ENCODE measurements around the gene HHAT.

HHAT gene

DNA sequence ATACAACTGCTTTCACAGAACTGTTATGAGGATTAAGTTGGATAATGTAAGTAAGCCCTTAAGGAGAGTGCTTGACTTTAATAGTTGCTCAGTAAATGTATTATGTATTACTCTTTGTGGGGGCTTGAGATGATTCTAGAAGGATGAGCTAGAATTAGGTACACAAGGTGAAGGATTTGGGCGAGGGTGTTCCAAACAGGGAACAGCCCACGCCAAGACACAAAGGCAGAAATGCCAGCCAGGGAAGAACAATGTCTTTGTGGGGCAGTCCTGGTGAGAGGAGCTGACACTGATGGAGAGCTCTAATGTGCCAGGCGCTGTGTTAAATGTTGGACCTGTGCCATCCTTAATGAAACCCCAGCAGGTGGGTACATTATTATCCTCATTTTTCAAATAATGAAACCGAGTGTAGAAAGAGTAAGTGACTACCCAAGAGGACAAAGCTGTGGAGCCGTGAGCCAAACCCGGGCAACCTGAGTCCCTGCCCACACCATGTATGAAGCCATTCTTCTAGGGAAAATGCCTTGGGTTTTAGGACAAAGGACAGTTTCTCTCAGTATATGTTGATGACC, 362.4 kb downstream of the HHAT start:
- no peak for DNase-seq

DNA sequence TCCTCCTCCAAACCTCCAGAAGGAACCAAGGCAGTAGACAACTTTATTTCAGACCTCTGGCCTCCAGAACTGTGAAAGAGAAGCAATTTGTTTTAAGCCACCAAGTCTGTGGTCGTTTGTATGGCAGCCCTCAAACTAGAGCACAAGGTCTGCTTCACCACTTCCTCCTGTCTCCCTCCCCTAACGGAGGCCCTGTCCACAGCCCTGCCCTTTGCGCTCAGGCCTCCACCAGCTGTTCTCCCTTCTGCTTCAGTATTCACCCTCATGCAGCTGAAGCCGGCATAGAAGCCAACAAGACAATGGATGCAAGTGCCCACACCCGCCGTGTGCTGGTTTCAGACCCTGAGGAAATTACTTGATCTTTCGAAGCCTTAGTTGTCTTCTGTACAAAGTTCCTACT, 364.1 kb downstream of the HHAT start:
- DNase-seq: no peak

DNA sequence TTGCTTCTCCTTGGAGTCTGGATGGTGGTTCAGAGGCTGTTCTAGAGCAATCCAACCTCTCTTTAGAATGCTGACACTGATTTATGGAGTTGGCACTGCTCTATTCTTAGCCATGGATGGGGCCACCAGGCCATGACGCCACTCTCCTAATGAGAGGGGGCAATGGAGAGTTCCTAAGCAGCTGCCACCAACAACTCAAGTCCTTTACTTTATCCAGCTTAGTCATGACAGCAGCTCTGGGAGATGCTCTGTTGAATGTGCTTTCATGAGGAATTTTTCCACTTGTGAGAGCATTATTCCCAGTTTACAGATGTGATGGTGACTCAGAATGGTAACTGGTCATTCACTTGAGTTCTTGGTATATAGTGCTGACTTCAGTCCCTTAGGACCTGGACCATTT, 366.3 kb downstream of the HHAT start:
- peak; percentile 81 to 82 for DNase-seq

DNA sequence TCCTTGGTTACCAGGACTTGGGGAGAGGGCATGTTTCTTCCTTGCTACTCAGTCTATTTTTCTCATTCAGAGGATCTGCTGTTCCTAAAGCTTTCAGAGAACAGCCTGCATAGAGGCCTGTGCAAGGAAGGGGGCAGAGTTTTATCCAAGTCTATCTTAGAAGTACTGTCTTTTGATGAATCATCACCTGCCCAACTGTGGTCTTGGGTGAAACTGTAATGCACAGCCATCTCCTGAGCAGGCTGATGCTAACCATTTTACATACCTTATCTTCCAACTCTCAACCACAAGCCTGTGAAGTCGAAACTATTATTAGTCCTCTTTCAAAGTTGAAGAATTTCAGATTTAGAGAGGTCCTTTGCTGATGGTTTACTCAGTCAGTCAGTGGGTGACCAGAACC, 368.0 kb downstream of the HHAT start:
- DNase-seq: peak in 1 of 2 experiments; percentile 8

DNA sequence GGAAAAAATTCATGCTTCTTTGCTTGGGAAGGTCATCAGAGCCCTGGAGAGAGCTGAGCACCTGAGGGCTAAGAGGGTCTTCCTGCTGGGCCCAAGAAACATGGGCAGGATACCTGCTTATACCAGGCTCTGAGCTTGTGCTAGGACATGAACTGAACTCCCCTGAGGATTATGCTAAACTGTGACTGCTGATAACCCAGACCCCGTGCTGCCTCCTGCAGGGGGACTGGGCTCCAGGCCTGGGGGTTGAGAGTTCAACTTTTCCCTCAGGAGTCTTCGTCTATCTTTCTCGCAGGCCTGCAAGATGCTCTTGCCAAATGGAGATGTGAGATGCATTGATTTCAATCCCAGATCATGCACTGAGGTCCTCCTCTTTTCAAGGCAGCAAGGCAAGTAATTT, 368.5 kb downstream of the HHAT start:
- no peak for DNase-seq

DNA sequence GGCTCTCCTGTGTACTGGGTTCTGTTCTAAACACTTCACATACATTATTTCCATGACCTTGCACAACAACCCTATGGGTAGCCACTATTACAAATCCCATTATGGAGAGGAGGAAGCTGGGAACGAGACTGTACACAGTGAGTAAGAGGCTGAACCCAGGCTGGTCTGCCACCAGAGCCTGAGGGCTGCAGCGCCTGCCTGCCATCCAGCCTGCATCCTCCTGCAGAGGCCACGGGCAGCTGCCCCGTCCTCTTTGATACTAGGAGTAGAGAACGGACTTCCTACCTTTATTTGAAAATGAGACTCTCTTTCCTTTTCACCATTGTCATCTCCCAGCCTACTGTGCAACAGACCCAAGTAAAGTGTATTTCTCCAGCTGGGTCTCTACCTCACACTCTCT, 370.0 kb downstream of the HHAT start:
- no peak for DNase-seq

DNA sequence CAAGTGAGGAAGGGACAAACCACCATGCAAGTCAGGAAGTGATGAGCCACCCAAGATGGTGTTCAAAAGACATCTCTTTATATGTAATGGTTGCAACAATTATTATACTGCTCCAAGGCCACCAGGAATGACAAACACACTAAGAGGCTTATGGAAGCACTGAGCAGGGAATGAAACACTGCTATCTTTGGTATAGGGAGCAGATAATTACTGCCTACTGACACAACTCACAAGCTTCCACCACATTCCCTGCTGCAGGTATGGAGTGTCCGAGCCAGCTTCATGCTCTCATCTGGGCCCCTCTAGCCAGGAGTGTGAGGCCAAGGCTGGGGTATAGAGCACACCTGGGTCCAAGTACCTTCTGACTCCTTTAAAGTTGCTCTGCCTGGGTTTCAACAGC, 371.4 kb downstream of the HHAT start:
- DNase-seq: no peak

DNA sequence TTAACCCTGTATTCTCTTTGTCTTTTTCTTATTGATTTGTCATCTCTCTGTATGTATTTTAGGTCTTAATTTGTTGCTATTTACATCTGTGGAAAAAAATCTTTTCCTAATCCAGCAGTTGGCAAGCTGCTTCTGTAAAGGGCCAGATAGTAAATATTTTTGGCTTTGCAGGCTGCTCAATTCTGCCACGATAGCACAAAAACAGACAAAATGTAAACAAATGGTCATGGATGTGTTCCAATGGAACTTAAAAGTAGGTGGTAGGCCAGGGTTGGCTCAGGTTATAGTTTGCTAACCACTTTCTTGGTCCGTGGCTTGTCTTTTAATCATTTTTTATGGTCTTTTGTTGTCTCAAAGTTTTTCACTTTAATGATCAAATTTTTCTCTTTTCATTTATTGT, 371.8 kb downstream of the HHAT start:
- no peak for DNase-seq

DNA sequence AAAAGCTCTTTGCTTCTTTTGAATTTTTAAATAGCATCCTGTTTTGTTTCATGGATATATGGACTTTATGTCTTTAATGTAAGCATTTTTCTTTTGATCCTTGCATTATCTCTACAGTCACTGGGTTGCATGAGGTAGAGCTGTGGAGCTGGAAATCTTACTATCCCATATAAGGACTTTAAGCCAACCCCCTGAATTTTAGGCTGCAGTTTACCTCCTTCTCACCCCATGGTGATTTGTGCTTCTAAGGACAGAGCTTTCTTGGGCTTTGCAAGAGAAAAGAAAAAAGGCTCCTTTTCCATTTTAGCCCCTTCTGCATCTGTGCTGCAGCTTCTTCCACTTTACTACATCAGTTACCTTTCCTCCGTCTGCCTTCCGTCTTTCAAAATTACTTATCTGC, 373.8 kb downstream of the HHAT start:
- no peak for DNase-seq

DNA sequence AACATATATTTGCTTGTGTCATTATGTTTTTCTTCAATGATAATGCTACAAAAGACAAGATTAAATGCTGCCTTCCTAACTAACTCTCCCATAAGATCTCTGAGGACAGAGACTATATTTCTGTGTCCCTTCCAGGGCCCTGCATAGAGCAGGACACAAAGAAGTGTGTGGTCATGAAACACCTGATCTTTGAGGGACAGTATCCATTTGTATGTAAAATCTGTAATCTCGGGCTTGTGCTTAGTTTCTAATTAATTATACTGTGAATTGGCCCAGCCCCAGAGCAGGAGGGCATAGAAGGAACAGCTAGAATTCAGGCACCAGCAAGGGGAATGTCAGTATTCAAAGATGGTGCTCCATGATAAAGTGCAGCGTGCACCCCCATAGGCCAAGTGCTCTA, 374.9 kb downstream of the HHAT start:
- DNase-seq: no peak

DNA sequence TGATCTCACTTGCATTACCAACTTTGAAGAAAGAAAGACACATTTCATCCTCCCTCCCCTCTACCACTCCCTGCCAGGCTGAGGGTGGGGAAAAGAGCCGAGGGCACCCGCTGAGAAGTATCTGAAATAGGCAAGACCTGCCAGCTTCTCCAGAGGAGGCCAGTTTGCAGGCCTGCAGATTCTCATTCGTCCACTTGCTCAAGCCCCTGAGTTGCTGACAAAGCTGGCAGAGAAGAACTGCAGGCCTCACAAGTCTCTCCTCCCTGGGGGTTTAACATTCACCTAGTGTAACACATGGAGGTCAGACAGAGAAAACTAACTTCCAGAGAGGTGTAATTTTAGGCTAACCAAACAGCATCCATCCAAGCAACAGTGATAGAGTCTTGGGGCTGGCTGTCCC, 376.4 kb downstream of the HHAT start:
- DNase-seq: no peak

DNA sequence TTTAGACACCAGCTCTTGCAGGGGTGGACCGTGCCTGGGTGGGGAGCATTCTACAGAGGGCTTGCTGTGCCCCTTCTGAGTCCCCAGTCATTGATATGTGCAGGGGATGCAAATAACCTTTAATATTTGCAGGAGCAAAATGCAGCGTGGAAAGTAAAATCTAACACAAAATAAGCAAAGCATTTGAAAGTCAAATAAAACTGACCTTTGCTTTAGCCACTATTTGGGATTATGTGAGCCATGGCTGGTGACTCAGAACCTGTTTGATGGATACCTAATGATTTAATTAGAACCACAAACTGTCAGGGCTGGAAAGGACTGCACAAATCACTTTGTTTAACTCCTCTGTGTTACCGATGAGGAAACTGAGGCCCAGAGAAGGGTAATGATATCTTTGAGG, 377.5 kb downstream of the HHAT start:
- no peak for DNase-seq

DNA sequence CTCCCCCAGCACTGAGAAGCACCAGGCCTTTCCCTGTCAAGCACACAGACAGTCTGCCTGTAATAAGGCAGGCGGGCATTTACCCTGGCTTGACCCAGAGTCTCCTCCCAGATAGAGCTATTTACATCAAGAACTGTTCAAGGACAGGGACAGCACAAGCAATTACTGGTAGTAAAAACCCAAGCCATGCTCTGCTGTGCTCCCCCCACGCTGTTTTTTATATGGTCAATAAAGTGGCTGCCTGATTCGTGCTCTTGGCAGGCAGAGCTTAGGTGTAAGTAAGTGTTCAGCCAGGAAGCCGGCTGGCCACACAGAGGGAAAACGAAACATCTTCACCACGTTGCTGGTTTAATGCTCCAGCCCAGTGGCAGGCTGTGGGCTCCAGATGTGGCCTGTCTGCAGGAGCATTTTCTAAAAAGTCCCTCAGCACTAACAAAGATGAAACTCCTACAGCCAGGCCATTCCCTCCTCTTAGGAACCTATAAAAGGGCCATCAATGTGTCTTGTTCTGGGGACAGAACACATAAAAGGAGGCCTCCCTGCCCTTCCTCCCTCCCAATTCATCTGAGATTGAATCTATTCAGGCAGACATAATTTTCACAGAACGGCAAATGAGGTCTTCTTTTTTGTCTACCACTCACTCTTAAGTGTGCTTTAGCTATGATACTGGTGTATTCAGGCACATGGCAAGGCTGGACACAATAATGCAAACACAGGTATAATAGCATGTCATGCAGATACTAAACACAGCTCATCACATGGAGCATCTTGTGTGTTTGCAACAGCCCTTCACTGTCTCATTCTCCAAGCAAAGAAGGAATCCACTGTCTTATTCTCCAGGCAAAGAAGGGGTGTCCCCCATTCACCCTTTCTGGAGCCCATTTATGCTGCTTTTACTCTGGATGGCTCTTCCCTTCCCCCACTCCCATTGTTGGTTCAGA, 378.9 kb downstream of the HHAT start:
- DNase-seq: no peak

DNA sequence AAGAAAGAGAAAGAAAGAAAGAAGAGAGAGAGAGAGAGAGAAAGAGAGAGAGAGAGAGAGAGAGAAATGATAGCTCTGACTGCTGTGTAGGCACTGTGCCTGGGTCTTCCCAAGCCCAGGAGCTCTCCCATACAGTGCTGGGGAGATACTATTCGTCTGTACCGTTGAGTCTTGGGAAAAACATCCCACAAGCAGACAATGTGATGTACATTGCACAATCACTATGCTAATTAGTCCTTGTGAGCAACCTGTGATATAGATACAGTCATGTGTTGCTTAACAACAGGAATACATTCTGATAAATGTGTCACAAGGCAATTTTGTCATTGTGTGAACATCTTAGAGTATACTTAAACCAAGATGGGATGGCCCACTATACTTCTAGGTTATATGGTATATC, 381.0 kb downstream of the HHAT start:
- DNase-seq: no peak

DNA sequence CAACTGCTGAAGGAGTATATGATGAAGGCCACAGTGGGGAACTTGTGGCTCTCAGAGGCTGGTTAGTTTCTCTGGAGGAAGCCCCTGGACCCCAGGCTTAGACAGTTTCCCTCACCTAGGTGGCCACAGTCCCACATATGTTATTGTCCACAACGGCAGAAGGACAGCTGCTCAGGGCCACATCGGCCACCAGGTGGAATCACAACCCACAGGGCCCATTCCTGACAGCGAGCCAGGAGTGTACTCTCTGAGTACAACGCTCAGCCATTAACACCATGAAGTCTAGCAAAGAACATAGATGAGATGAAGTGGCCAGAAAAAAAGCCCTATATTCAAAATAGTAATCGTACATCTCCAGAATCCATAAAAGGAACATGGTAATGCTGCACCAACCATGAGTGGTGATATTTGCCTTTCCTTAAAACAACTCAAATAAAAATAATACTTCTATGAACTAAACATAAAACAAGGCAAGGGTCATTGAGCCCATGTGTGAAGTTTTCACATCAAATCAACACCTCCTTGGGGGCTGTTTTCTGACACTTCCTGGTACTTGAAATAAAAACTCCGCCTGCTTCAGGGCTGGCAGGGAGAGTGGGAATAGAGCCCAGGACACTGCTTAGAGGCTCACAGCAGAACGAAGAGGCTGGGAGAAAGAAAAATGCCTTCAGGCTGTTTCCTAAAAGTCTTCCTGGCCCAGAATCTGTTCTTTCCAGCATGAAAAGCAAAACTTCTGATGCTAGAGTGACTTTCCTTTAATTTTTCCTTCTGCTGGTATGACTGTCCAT, 383.3 kb downstream of the HHAT start:
- DNase-seq: peak in 1 of 2 experiments; percentile 18

DNA sequence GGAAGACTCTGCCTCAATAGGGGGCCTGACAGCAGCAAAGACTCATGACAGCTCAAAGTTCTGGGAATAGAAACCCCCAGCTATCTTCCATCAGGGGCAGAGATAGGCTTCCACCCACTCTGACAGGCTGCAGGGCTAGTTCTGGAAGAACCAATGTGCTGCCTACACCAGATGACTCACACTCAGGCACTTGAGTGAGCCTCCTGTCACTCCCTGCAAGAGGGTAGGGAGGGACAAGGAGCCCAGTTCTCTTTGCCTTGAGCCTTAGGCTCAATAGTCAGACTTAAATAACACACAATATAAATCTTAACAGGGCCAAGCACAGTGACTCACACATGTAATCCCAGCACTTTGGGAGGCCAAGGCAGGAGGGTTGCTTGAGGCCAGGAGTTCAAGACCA, 386.4 kb downstream of the HHAT start:
- DNase-seq: no peak

DNA sequence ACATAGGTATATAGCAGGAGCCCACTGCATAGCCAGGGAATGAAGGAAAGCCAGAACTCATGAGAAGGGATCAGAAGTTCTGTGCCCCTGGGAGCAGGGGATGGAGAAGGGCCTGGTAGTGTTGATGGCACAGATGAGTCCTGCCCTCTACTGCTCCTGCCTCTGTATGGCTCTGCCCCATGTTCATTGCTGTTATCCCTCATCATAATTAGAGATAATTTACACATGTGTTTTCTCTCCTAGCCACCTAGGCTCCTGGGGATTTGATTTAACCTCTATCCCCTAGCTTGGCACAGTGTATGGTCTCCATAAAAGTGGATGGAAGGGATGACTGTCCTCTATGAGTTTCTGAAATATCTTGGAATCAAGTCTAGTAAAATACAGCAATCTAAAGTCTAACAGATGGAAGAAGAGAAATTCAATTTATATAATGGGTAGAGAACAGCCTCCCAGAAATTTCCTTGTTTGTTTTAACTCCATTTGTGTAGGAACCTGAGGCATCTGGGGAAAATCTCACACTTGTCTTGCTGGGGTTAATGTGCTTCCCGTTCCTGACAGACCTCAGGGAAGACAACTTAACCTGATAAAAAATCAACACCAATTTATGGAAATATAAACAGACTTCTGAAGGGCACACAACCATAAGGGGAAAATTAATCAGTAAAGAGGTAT, 393.8 kb downstream of the HHAT start:
- DNase-seq: no peak

DNA sequence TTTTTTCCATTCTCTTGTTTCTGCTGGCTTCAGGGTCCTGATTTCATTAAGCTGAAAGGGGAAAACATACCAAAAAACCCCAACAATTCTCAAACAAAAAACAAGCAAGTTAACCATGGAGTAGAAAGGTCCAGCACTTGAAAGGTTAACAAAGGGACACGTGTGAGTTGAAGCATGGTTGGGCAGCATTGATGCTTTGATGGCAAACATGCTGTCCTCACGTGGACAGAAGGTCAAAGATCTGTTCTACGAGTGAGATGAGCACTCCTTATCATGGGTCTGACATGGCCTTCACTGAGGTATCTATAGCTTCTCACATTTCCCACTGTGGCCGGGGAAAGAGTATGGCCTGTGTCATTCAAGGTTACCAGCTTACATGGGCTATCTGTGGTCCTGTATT, 394.9 kb downstream of the HHAT start:
- DNase-seq: no peak

DNA sequence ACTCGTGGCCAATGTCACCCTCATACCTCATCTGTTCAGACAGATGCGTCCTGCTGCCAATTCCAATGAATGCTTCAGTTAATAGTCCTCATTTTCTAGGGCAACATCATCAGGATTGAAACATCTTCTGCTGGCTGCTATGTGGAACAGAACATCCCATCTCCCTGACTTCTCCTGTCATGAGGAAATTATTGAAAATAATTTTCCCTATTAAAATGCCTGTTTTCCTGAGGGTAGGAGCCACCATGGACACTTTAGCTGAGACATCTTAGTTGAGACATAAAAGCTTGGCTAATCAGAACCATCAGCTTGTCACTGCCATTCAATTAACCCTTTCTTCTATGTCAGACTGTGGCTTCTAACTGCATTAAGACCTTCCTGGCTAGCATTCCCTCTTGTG, 396.1 kb downstream of the HHAT start:
- no peak for DNase-seq
